Effector CD8-positive, alpha-beta T cell (primary cell): ENCODE measurements around the gene RGN.
"Not testable (repeated sequence)": the region's sequence is repeated elsewhere in the genome, so short reads cannot be mapped to it uniquely, and the experiment has no call there.

Source experiments
- DNase-seq: peaks from one replicate; lab custom pipeline; 2025; lab: John Stamatoyannopoulos, UW

Gene RGN

GRCh38 chrX:47116551-47117110 is 38.4 kb downstream of the RGN start:
- not testable (repeated sequence) for DNase-seq

- DNase-seq = not testable (repeated sequence)
Measured at GRCh38 chrX:47124466-47124865, 46.2 kb downstream of the RGN start.

- DNase-seq = peak; percentile 81
Measured at GRCh38 chrX:47129157-47129898, 51.1 kb downstream of the RGN start.

GRCh38 chrX:47129899-47130358 is 51.7 kb downstream of the RGN start:
- no peak for DNase-seq

- DNase-seq = no peak
Measured at GRCh38 chrX:47133493-47133892, 55.2 kb downstream of the RGN start.

GRCh38 chrX:47135650-47136049 is 57.4 kb downstream of the RGN start:
- not testable (repeated sequence) for DNase-seq

GRCh38 chrX:47138171-47138570 is 59.9 kb downstream of the RGN start:
- DNase-seq = no peak
